ENCODE data around the gene HLTF. TPM values are rescaled to one million over a fixed set of nuclear protein-coding genes. Genes with fewer than 3 reads are reported as not detected.
"Not testable (repeated sequence)": the region's sequence is repeated elsewhere in the genome, so short reads cannot be mapped to it uniquely, and the experiment has no call there.

HLTF gene
- total RNA-seq, 3 donors from 2014 or later: 9.7 to 25.4 (median 12.1) TPM

DNA sequence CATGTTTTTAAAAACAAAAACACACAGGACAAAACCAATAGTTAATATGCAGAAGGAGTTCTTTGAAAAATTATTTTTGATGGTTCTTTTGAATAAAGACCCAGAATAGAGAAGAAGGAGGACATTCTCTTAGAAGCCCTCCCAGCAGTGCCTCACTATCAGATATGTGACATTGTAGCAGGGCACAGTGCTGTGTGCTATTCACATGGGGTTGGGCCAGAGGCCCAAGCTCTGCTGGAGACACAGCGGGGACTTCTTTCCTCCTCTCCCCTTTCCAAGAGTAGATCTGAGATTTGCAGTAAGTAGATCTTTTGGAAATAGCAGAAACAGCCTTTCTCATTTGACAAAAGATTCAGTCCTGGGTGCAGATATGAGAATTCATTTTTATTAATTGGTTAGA, 88.7 kb downstream of the HLTF start:
- no peak overlapping the region for H3K4me3 ChIP-seq
- H3K36me3 ChIP-seq (ENCODE audit: low read depth): no peaks in the 10 kb centered on the region
- DNase-seq (no peak), ATAC-seq (no peak)
- TF ChIP-seq CTCF (IDR thresholded peaks at IDR 0.05): no peak
- peaks cover 7% of the 10 kb centered on the region for H3K4me1 ChIP-seq (ENCODE audit: low read depth)
- intact Hi-C loops (cut with DNase I, micrococcal nuclease): no loop called here
- H3K9me3 ChIP-seq: no peaks in the 10 kb centered on the region

GRCh38 chr3:148992635-148993255, 93.6 kb downstream of the HLTF start:
- TF ChIP-seq CTCF (IDR thresholded peaks at IDR 0.05): no peak
- H3K9me3 ChIP-seq: no peaks in the 10 kb centered on the region
- DNase-seq (no peak), ATAC-seq (no peak)
- intact Hi-C loops (cut with DNase I, micrococcal nuclease): no loop called here
- H3K4me3 ChIP-seq: no peak overlapping the region
- H3K4me1 ChIP-seq (ENCODE audit: low read depth): peaks cover 9% of the 10 kb centered on the region
- H3K36me3 ChIP-seq (ENCODE audit: low read depth): no peaks in the 10 kb centered on the region

DNA sequence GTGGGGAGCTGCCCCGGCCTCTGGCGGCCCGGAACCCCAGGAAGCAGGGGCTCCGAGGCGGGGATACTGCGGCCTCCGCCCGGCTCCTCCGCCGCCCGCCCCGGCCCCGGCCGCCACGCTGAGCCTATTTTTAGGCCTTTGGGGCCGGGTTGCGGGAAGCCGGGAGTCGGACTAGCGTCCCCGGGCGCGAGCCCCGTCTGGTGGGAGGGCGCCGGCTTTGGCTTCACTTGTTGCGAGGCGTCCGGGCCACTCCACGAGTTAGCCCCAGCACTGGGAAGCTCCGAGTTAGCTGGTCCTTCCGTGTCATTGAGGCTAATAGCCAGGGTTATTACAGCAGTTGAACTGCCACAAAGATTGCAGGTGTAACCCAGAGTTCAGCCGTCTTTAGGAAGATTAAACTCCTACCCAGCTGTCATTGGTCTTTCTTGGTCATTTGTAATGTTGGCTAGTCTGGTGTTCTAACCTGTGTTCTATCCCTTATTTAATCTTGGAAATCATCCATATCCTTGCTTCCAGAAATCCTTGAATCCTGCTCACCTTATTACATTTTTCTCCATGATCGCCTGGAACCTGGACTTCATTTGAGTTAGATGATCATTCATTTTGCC, 94.2 kb downstream of the HLTF start:
- Histone ChIP-seq H3K4me3 (peak overlapping the region; percentile 94), H3K9me3 (no peaks in the 10 kb centered on the region), H3K36me3 (ENCODE audit: low read depth) (no peaks in the 10 kb centered on the region), H3K4me1 (ENCODE audit: low read depth) (peaks cover 9% of the 10 kb centered on the region)
- ATAC-seq (peak; percentile 58), DNase-seq (peak; percentile 53 to 70 (median 69))
- intact Hi-C loops (cut with DNase I, micrococcal nuclease): no loop called here
- no peak for TF ChIP-seq CTCF (IDR thresholded peaks at IDR 0.05)

DNA sequence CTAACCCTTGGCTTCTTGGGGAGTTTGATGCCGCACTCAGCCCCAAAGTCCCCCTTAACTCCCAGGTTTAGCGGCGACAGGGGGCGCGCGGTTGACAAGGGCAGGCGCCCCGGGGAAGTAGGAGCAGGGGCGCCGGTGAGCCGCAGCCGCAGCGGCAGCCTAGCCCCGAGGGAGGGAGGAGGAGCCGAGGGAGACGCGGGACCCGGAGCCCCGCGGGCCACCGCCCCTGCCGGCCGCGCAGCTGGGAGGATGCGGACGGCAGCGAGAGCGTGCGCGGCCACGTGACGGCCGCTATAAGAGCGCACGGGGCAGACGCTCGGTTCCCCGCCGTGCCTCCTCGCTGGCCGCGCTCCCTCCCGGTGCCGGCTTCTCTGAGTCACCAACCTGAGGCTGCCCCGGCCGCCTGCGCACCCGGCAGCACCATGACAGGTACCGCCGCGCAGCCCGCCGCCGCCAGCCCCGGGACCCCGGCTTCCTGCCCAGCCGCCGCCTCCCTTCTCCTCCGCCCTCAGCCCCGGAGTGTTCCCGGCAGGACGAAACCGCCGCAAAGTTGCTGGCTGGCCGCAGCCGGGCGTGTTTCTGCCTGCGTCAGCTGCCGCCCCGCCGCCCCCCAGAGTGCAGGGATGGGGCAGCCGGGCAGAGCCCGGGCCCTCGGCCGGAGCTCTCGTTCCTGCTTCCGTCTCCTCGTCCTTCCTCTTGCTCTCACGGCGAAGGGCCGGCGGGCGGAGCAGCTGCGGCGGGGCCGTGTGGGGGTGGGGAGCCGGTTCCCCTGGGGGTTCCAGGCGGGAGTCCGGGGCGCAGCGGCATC, 94.9 kb downstream of the HLTF start, which contains the start of gene GYG1:
GYG1 (plus strand) TSS at position 322 of the 808 bp plus-strand sequence; CDS start at position 423, 101 bp downstream.
- H3K36me3 ChIP-seq (ENCODE audit: low read depth): no peaks in the 10 kb centered on the region
- H3K4me3 ChIP-seq: peak within 1 kb of the TSS; percentile 94
- no peaks in the 10 kb centered on the region for H3K9me3 ChIP-seq
- ATAC-seq (peak; percentile 95), DNase-seq (peak; percentile 79 to 89 (median 87))
- H3K4me1 ChIP-seq (ENCODE audit: low read depth): peaks cover 9% of the 10 kb centered on the region
- TF ChIP-seq CTCF (IDR thresholded peaks at IDR 0.05): no peak
- intact Hi-C loops (cut with DNase I, micrococcal nuclease): no loop called here

DNA sequence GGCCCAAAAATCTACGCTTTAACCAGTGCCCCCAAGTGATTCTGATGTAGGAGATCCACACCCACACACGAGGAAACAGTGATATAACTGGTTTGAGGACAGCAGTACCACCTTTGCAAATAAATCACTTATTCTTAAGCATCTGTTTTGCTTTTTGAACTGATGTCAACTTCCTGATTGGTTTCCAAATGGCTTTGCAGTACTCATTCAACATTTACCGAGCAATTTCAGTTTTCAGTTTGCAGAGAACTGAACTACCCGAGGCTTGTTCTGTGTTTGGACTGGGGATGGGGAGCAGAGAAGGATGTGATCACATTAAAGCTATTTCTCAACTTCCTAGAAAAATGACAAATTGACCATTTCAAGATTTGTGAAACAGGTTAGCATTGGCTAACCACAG, 96.1 kb downstream of the HLTF start:
- Histone ChIP-seq H3K4me3 (no peak overlapping the region), H3K36me3 (ENCODE audit: low read depth) (no peaks in the 10 kb centered on the region), H3K4me1 (ENCODE audit: low read depth) (peaks cover 9% of the 10 kb centered on the region), H3K9me3 (no peaks in the 10 kb centered on the region)
- no peak for ATAC-seq
- intact Hi-C loops (cut with DNase I, micrococcal nuclease): no loop called here
- DNase-seq: no peak
- no peak for TF ChIP-seq CTCF (IDR thresholded peaks at IDR 0.05)

GRCh38 chr3:148987551-148987950, 98.8 kb downstream of the HLTF start:
- ATAC-seq; H3K4me3 ChIP-seq; H3K36me3 ChIP-seq (ENCODE audit: low read depth); intact Hi-C loops (cut with DNase I, micrococcal nuclease); H3K9me3 ChIP-seq; H3K4me1 ChIP-seq (ENCODE audit: low read depth); DNase-seq: not testable (repeated sequence)
